ENCODE data around the gene CTTNBP2.

The CTTNBP2 gene

DNA sequence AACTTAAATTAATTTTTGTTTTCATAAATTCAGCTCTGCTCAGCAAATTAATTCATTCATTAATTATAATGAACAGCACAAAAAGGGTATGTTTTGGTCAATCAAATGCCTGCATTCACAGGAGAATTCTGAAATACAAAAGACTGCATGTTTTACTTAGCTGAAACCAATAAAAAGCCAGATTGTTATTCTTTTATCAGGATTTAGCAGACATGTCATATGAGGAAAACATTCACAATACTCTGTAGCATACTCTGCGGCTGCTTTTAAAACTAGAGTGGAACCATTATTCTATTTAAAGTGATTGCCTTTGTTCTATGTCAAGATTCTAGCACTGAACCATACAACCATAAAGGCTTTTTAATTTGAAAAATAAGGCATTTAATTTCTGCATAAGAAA, 19.1 kb downstream of the CTTNBP2 start:
- Histone ChIP-seq H4K20me1 (ENCODE audit: insufficient read depth, low read length) (no peaks in the 10 kb centered on the region), H3K36me3 (replicated peaks; ENCODE audit: low read depth, low read length) (no peaks in the 10 kb centered on the region), H3K9me3 (ENCODE audit: insufficient read depth, low read length) (no peaks in the 10 kb centered on the region), H3K4me3 (ENCODE audit: low read length) (no peak overlapping the region), H3K4me2 (ENCODE audit: low read length) (no peak overlapping the region), H3K27ac (ENCODE audit: low read length) (no peak overlapping the region), H3K9ac (ENCODE audit: low read length) (no peak overlapping the region), H3K79me2 (ENCODE audit: low read length) (no peaks in the 10 kb centered on the region), H3K27me3 (ENCODE audit: low read depth, low read length) (no peaks in the 10 kb centered on the region), H2AFZ (ENCODE audit: low read depth, low read length) (no peak overlapping the region), H3K4me1 (ENCODE audit: low read length) (no peaks in the 10 kb centered on the region)
- no peak for TF ChIP-seq EZH2phosphoT487 (IDR thresholded peaks at IDR 0.05; ENCODE audit: low read depth)
- TF ChIP-seq CTCF (IDR thresholded peaks at IDR 0.05; ENCODE audit: low read depth, low read length), result no peak

DNA sequence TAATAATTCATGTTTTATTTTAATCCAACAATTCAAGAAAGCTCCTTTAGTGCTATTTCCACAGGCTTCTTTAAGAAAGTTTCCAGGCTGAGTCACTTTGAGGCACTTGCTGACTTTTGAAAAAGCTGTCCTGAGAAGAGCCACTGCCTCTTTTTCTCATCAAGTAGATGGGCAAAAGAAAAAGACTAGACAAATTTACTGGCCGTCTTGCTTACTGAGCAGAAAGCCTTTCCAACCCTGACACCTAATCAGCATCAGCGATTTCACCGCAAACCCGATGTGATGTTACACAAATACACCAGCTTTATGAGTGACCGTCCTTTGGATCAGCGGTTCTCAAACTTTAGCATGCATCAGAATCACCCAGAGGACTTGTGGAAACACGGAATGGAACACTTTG, 24.3 kb downstream of the CTTNBP2 start:
- H3K4me1 ChIP-seq (ENCODE audit: low read length), result peaks cover 9% of the 10 kb centered on the region; the same call in 1 of the 2 replicates
- no peaks in the 10 kb centered on the region for H3K27me3 ChIP-seq (ENCODE audit: low read depth, low read length)
- peaks cover 4% of the 10 kb centered on the region; the same call in 1 of the 2 replicates for H3K9me3 ChIP-seq (ENCODE audit: insufficient read depth, low read length)
- H4K20me1 ChIP-seq (ENCODE audit: insufficient read depth, low read length), result no peaks in the 10 kb centered on the region
- no peak overlapping the region for H3K27ac ChIP-seq (ENCODE audit: low read length)
- H3K79me2 ChIP-seq (ENCODE audit: low read length), result no peaks in the 10 kb centered on the region
- no peak overlapping the region for H2AFZ ChIP-seq (ENCODE audit: low read depth, low read length)
- H3K9ac ChIP-seq (ENCODE audit: low read length), result no peak overlapping the region
- H3K36me3 ChIP-seq (replicated peaks; ENCODE audit: low read depth, low read length), result peaks cover 3% of the 10 kb centered on the region
- H3K4me2 ChIP-seq (ENCODE audit: low read length), result no peak overlapping the region
- TF ChIP-seq EZH2phosphoT487 (IDR thresholded peaks at IDR 0.05; ENCODE audit: low read depth) (no peak), CTCF (IDR thresholded peaks at IDR 0.05; ENCODE audit: low read depth, low read length) (no peak)
- H3K4me3 ChIP-seq (ENCODE audit: low read length), result no peak overlapping the region

DNA sequence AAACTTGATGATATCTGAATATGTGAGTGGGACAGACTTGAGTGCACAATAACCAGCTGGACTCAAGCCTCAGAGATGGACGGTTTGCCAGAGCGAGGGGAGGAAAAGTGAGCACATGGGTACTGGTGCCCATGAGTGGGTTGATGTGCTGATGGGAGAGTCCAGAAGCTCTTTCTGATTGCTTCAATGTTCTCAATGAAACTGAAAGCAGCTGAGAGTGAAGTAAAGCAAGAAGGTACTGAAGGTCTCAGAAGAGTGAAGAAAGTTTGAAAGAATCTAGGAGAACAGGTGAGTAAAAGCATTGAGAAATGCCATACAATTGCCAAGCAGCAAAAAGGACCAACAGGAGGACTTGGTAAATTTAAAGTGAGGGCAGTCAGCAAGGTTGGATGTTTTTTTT, 28.6 kb downstream of the CTTNBP2 start:
- Histone ChIP-seq H4K20me1 (ENCODE audit: insufficient read depth, low read length) (no peaks in the 10 kb centered on the region), H3K79me2 (ENCODE audit: low read length) (no peaks in the 10 kb centered on the region), H3K4me3 (ENCODE audit: low read length) (no peak overlapping the region), H3K9me3 (ENCODE audit: insufficient read depth, low read length) (peaks cover 5% of the 10 kb centered on the region; the same call in 1 of the 2 replicates), H3K4me1 (ENCODE audit: low read length) (peaks cover 9% of the 10 kb centered on the region), H3K4me2 (ENCODE audit: low read length) (peak overlapping the region; percentile 44), H3K27ac (ENCODE audit: low read length) (no peak overlapping the region), H3K9ac (ENCODE audit: low read length) (no peak overlapping the region), H3K36me3 (replicated peaks; ENCODE audit: low read depth, low read length) (peaks cover 3% of the 10 kb centered on the region), H2AFZ (ENCODE audit: low read depth, low read length) (no peak overlapping the region), H3K27me3 (ENCODE audit: low read depth, low read length) (no peaks in the 10 kb centered on the region)
- TF ChIP-seq CTCF (IDR thresholded peaks at IDR 0.05; ENCODE audit: low read depth, low read length) (no peak), EZH2phosphoT487 (IDR thresholded peaks at IDR 0.05; ENCODE audit: low read depth) (no peak)

DNA sequence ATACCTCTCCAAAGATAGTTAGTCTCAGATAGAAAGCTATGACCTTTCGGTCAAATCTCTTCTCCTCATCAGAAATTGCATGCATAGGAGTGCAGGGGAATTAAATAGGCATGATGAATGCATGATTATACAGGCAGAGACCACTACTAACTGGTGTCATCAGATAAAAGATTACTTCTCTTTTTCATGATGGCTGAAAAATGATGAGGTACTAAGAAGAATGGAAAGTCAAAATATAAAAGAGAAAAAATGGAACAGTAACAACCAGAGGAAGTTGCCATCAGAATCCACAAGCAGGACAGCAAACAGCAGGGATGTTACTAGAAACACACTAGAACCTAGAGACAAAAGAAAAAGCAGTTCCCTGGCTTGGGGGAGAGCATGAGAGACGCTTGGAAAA, 31.6 kb downstream of the CTTNBP2 start:
- Histone ChIP-seq H3K4me3 (ENCODE audit: low read length) (no peak overlapping the region), H2AFZ (ENCODE audit: low read depth, low read length) (no peak overlapping the region), H3K27ac (ENCODE audit: low read length) (no peak overlapping the region), H3K4me1 (ENCODE audit: low read length) (peaks cover 22% of the 10 kb centered on the region), H4K20me1 (ENCODE audit: insufficient read depth, low read length) (no peaks in the 10 kb centered on the region), H3K9me3 (ENCODE audit: insufficient read depth, low read length) (peaks cover 5% of the 10 kb centered on the region; the same call in 1 of the 2 replicates), H3K27me3 (ENCODE audit: low read depth, low read length) (no peaks in the 10 kb centered on the region), H3K79me2 (ENCODE audit: low read length) (no peaks in the 10 kb centered on the region), H3K36me3 (replicated peaks; ENCODE audit: low read depth, low read length) (peaks cover 3% of the 10 kb centered on the region), H3K4me2 (ENCODE audit: low read length) (no peak overlapping the region), H3K9ac (ENCODE audit: low read length) (no peak overlapping the region)
- TF ChIP-seq EZH2phosphoT487 (IDR thresholded peaks at IDR 0.05; ENCODE audit: low read depth) (no peak), CTCF (IDR thresholded peaks at IDR 0.05; ENCODE audit: low read depth, low read length) (no peak)
